ENCODE measurements around the gene IFI30.

GRCh38 chr19:18225702-18226468 is 52.3 kb downstream of the IFI30 start, which contains the start of gene PDE4C:
- no peak for TF ChIP-seq CTCF (IDR thresholded peaks at IDR 0.05)
- no peak for TF ChIP-seq POLR2A (IDR thresholded peaks at IDR 0.05)

Measured in esophagus squamous epithelium (tissue), 4 donors.